SK-N-SH treated with all-trans-retinoic acid at 6 μM for 48 hours (cell line): ENCODE results near the gene TRIM7.

Source experiments
- ATAC-seq: fragments of 200-7000 bp; cut with Tn5 transposase; 3 replicates; pipeline ENCODE4 v1.9.1; 2020; ENCODE audit warnings: mild to moderate bottlenecking, moderate library complexity
- ARNTL ChIP-seq: fragments of 450-650 bp; formaldehyde crosslinking; IDR thresholded peaks from 2 replicates; pipeline ENCODE4 v1.5.0; 2020; ENCODE audit warnings: low read depth, mild to moderate bottlenecking, moderate library complexity, borderline replicate concordance
- BACH2 ChIP-seq: fragments of 250-450 bp; sonication (Bioruptor Pico); IDR thresholded peaks from 2 replicates; pipeline ENCODE4 v1.9.0; 2021; ENCODE audit warnings: mild to moderate bottlenecking, borderline replicate concordance
- CSDC2 ChIP-seq: fragments of 250-450 bp; sonication (Bioruptor Pico); IDR thresholded peaks from 2 replicates; pipeline ENCODE4 v1.5.0; 2020; ENCODE audit warnings: mild to moderate bottlenecking, moderate library complexity
- ESRRG ChIP-seq: fragments of 250-450 bp; sonication (Bioruptor Pico); IDR thresholded peaks from 2 replicates; pipeline ENCODE4 v1.6.1; 2021; ENCODE audit warnings: mild to moderate bottlenecking
- GLIS3 ChIP-seq: fragments of 250-450 bp; sonication (Bioruptor Pico); IDR thresholded peaks from 2 replicates; pipeline ENCODE4 v1.5.0; 2020; ENCODE audit warnings: mild to moderate bottlenecking, moderate library complexity
- ISL1 ChIP-seq: fragments of 250-450 bp; sonication (Bioruptor Pico); IDR thresholded peaks from 2 replicates; pipeline ENCODE4 v2.1.2; 2022; ENCODE audit warnings: mild to moderate bottlenecking, moderate library complexity
- OSR1 ChIP-seq: fragments of 250-450 bp; sonication (Bioruptor Pico); IDR thresholded peaks from 2 replicates; pipeline ENCODE4 v1.8.0; 2022; ENCODE audit warnings: moderate library complexity, mild to moderate bottlenecking, inconsistent platforms
- PATZ1 ChIP-seq: fragments of 250-450 bp; sonication (Bioruptor Pico); IDR thresholded peaks from 2 replicates; pipeline ENCODE4 v1.8.0; 2020; ENCODE audit warnings: mild to moderate bottlenecking, moderate library complexity, borderline replicate concordance
- POU6F1 ChIP-seq: fragments of 250-450 bp; sonication (Bioruptor Pico); IDR thresholded peaks from 2 replicates; pipeline ENCODE4 v1.8.0; 2021; ENCODE audit warnings: low read depth, mild to moderate bottlenecking, moderate library complexity, borderline replicate concordance
- PPARA ChIP-seq: fragments of 250-450 bp; sonication (Bioruptor Pico); IDR thresholded peaks from 2 replicates; pipeline ENCODE4 v1.5.0; 2020; ENCODE audit warnings: mild to moderate bottlenecking, borderline replicate concordance
- RARB ChIP-seq: fragments of 250-450 bp; sonication (Bioruptor Pico); IDR thresholded peaks from 2 replicates; pipeline ENCODE4 v1.8.0; 2021; ENCODE audit warnings: mild to moderate bottlenecking, moderate library complexity
- SNAI2 ChIP-seq: fragments of 250-450 bp; sonication (Bioruptor Pico); IDR thresholded peaks from 2 replicates; pipeline ENCODE4 v1.5.0; 2020; ENCODE audit warnings: mild to moderate bottlenecking, moderate library complexity
- TCF4 ChIP-seq: fragments of 250-450 bp; sonication (Bioruptor Pico); IDR thresholded peaks from 2 replicates; pipeline ENCODE4 v1.8.0; 2021; ENCODE audit warnings: mild to moderate bottlenecking, moderate library complexity, borderline replicate concordance
- TOX ChIP-seq: fragments of 250-450 bp; sonication (Bioruptor Pico); IDR thresholded peaks from 2 replicates; pipeline ENCODE4 v1.8.0; 2021; ENCODE audit warnings: mild to moderate bottlenecking, moderate library complexity, borderline replicate concordance
- TSHZ2 ChIP-seq: fragments of 250-450 bp; sonication (Bioruptor Pico); IDR thresholded peaks from 2 replicates; pipeline ENCODE4 v1.5.0; 2020; ENCODE audit warnings: mild to moderate bottlenecking, moderate library complexity
- ZC3H10 ChIP-seq: fragments of 250-450 bp; sonication (Bioruptor Pico); IDR thresholded peaks from 2 replicates; pipeline ENCODE4 v1.5.1; 2021; ENCODE audit warnings: mild to moderate bottlenecking, moderate library complexity
- ZFP3 ChIP-seq: fragments of 250-450 bp; sonication (Bioruptor Pico); IDR thresholded peaks from 2 replicates; pipeline ENCODE4 v1.5.0; 2020; ENCODE audit warnings: mild to moderate bottlenecking, moderate library complexity
- ZFP30 ChIP-seq: fragments of 450-650 bp; formaldehyde crosslinking; IDR thresholded peaks from 2 replicates; pipeline ENCODE4 v1.5.0; 2022; ENCODE audit warnings: mild to moderate bottlenecking, moderate library complexity
- ZNF565 ChIP-seq: fragments of 450-650 bp; formaldehyde crosslinking; conservative IDR thresholded peaks from 2 replicates; pipeline ENCODE4 v1.5.0; 2020; ENCODE audit warnings: low read depth, mild to moderate bottlenecking, moderate library complexity
- ZNF70 ChIP-seq: fragments of 450-650 bp; formaldehyde crosslinking; IDR thresholded peaks from 2 replicates; pipeline ENCODE4 v1.5.0; 2020; ENCODE audit warnings: mild to moderate bottlenecking, moderate library complexity
- ZNF8 ChIP-seq: fragments of 450-650 bp; formaldehyde crosslinking; IDR thresholded peaks from 2 replicates; pipeline ENCODE4 v1.5.0; 2020; ENCODE audit warnings: mild to moderate bottlenecking, moderate library complexity
- TF ChIP-seq, protein P1 (sequence below): fragments of 250-450 bp; sonication (Bioruptor Pico); IDR thresholded peaks from 2 replicates; pipeline ENCODE4 v1.5.1; 2020; ENCODE audit warnings: low read depth, mild to moderate bottlenecking, moderate library complexity
- TF ChIP-seq, protein P2 (sequence below): fragments of 250-450 bp; sonication (Bioruptor Pico); IDR thresholded peaks from 2 replicates; pipeline ENCODE4 v1.5.1; 2021; ENCODE audit warnings: mild to moderate bottlenecking, moderate library complexity

TRIM7 gene

DNA sequence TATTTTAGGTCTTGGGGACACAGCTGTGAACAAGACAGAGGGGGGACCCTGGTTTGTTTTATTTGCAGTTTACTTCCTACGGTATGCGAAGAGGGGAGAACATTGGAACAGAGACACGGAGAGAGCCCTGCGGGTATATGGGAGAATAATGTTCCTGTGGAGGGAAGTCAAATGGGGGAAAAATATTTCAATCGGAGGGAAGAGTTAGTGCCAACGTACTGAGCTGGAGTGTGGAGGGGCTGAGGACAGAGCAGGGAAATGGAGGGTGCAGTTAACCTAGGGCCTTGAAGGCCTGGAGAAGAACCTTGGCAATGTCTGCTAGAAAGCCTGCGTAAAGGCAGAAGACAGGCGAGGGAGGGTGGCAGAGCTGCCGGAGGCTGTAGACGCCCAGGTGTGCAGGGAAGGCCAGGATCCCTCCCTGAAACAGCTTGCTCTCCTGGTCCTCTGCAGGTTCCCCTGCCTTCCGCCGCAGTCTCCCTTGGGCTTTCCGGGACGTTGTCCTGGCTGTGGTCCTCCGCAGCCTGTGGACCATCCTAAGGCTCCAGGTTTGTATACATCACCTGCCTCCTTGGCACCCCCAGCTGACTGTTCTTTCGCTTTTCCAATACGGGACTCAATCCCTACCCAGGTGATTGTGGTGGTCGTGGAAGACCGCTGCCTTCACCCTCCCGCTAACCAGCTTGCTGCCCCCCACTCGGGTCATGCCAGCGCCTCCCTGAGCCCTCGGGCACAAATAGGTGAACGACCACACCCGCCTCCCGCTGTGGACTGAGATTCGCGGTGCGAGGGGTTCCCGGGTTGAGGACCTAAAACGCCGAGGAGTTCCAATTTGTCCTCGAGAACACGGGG lies 40.7 kb upstream of the TRIM7 start:
- no peak for TF ChIP-seq BACH2 (CRISPR knock-in tag)
- TF ChIP-seq SNAI2 (CRISPR knock-in tag), result no peak
- TF ChIP-seq, protein P1, sequence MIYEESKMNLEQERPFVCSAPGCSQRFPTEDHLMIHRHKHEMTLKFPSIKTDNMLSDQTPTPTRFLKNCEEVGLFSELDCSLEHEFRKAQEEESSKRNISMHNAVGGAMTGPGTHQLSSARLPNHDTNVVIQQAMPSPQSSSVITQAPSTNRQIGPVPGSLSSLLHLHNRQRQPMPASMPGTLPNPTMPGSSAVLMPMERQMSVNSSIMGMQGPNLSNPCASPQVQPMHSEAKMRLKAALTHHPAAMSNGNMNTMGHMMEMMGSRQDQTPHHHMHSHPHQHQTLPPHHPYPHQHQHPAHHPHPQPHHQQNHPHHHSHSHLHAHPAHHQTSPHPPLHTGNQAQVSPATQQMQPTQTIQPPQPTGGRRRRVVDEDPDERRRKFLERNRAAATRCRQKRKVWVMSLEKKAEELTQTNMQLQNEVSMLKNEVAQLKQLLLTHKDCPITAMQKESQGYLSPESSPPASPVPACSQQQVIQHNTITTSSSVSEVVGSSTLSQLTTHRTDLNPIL (CRISPR knock-in tag), result no peak
- TF ChIP-seq ZNF8, result no peak
- TF ChIP-seq CSDC2 (CRISPR knock-in tag), result no peak
- TF ChIP-seq TSHZ2 (CRISPR knock-in tag), result no peak
- no peak for TF ChIP-seq POU6F1 (CRISPR knock-in tag)
- TF ChIP-seq GLIS3, result no peak
- no peak for TF ChIP-seq ARNTL (CRISPR knock-in tag)
- no peak for TF ChIP-seq PPARA (CRISPR knock-in tag)
- TF ChIP-seq ESRRG (CRISPR knock-in tag), result no peak
- TF ChIP-seq OSR1 (CRISPR knock-in tag), result no peak
- TF ChIP-seq, all 23 proteins: peak for 0
- ATAC-seq, result no peak

DNA sequence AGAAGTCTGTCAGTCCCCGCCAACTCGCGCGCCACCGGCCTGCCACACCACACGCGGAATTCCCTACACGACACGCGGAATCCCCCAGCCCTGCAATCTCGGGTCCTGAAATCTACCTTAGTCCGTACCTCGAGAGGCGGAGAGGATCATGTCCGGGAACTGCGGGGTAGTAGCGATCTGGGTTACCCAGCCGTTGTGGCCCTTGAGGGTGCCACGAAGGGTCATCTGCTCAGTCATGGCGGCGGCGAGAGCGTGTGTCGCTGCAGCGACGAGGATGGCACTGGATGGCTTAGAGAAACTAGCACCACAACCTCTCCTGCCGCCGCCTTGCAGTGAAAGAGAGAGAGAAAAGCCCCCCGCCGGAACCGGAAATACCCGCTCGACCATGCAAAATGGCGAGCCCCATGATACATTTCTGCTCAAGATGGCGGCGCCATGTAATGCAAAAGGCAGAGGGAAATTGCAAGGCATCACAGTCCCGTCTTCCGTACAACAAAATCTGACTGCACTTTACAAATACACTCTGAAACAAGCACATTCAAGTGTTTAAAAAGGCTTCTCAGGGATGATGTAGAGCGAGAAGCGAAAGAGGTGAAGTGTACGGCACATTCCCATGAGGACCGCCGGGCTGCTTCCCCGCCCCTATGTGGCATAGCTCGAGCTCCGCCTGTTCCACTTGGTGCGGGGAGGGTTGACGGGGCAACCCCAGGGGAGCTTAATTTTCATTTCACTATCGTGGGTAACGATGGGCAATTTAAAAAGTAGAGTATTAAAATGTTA lies 38.8 kb upstream of the TRIM7 start, which contains the start of gene RACK1:
TSS of gene RACK1 (minus strand) at position 343 of the 780 bp plus-strand sequence. CDS start at position 237, 106 bp downstream.
- TF ChIP-seq PATZ1 (CRISPR knock-in tag) (0 out of 2 replicates have a peak, but pooled peaks have one; percentile 46), TCF4 (CRISPR knock-in tag) (no peak), OSR1 (CRISPR knock-in tag) (no peak), CSDC2 (CRISPR knock-in tag) (no peak), ESRRG (CRISPR knock-in tag) (0 out of 2 replicates have a peak, but pooled peaks have one; percentile 11), POU6F1 (CRISPR knock-in tag) (0 out of 2 replicates have a peak, but pooled peaks have one; percentile 60)
- ATAC-seq, result peak; percentile 66

DNA sequence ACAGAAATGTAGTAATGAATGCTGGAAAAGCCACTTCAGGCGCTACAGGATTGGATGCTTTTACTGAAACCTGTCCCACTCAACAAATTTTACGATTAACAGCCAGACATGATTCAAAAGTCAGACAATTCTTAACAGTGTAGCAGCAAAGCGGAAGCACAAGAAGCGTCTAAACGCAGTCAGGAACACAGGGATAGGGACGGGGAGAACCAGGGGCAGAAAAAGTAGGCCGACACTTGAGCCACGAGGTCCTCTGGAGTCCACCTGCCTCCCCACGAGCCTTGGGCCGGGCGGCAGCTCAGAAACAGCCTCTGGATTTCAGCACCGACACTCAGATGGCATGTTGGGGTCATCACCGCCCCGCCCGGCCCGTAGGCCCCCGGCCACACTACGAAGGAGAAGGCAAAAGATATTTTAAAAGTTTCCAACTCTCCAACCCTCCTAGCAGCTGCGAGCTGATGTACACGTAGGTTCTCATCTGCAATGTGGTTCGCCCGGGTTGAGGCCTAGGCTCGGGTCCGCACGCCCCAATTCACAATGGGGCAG lies 38.1 kb upstream of the TRIM7 start:
- ATAC-seq, result no peak
- TF ChIP-seq ZNF70 (CRISPR knock-in tag), result no peak
- TF ChIP-seq TCF4 (CRISPR knock-in tag), result no peak
- TF ChIP-seq OSR1 (CRISPR knock-in tag), result no peak
- no peak for TF ChIP-seq ZNF565 (CRISPR knock-in tag)
- TF ChIP-seq ZC3H10, result no peak
- TF ChIP-seq ZNF8, result no peak
- TF ChIP-seq PPARA (CRISPR knock-in tag), result no peak
- no peak for TF ChIP-seq BACH2 (CRISPR knock-in tag)
- TF ChIP-seq GLIS3, result no peak; the same call in 1 of the 2 replicates
- no peak for TF ChIP-seq ZFP3 (CRISPR knock-in tag)
- TF ChIP-seq, protein P2, sequence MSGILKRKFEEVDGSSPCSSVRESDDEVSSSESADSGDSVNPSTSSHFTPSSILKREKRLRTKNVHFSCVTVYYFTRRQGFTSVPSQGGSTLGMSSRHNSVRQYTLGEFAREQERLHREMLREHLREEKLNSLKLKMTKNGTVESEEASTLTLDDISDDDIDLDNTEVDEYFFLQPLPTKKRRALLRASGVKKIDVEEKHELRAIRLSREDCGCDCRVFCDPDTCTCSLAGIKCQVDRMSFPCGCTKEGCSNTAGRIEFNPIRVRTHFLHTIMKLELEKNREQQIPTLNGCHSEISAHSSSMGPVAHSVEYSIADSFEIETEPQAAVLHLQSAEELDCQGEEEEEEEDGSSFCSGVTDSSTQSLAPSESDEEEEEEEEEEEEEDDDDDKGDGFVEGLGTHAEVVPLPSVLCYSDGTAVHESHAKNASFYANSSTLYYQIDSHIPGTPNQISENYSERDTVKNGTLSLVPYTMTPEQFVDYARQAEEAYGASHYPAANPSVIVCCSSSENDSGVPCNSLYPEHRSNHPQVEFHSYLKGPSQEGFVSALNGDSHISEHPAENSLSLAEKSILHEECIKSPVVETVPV, result no peak
- TF ChIP-seq TOX (CRISPR knock-in tag), result no peak
- TF ChIP-seq ZFP30 (CRISPR knock-in tag), result no peak
- no peak for TF ChIP-seq ESRRG (CRISPR knock-in tag)
- TF ChIP-seq SNAI2 (CRISPR knock-in tag), result no peak
- TF ChIP-seq CSDC2 (CRISPR knock-in tag), result no peak
- no peak for TF ChIP-seq RARB (CRISPR knock-in tag)
- no peak for TF ChIP-seq ISL1 (CRISPR knock-in tag)
